Activated CD8-positive, alpha-beta memory T cell treated with anti-CD3 and anti-CD28 coated beads for 48 hours (primary cell): ENCODE data around the gene RUSC1.

Source experiments
- DNase-seq, 3 experiments: peaks; one replicate each; pipeline ENCODE4 v3.0.0-alpha.2; 2020; ENCODE audit warnings: low read depth in 2 of 3, low spot score in 2 of 3

Gene RUSC1

GRCh38 chr1:155294520-155295182 is 26.0 kb upstream of the RUSC1 start:
- DNase-seq, result no peak

GRCh38 chr1:155295183-155295941 is 25.3 kb upstream of the RUSC1 start:
- DNase-seq, result no peak

- DNase-seq, result no peak
Observed at GRCh38 chr1:155295942-155296267, 24.8 kb upstream of the RUSC1 start.

- no peak for DNase-seq
Observed at GRCh38 chr1:155296661-155297060, 24.0 kb upstream of the RUSC1 start.

GRCh38 chr1:155297384-155297783 is 23.3 kb upstream of the RUSC1 start:
- no peak for DNase-seq

GRCh38 chr1:155300024-155300423 is 20.7 kb upstream of the RUSC1 start:
- DNase-seq, result no peak

GRCh38 chr1:155300553-155301329 is 20.0 kb upstream of the RUSC1 start:
- no peak for DNase-seq

- DNase-seq, result no peak
Observed at GRCh38 chr1:155301342-155301841, 19.3 kb upstream of the RUSC1 start, which contains the start of gene PKLR. PKLR (minus strand) TSS chr1:155301438; CDS start chr1:155301395, 43 bp downstream.

- DNase-seq, result no peak
Observed at GRCh38 chr1:155304558-155305063, 16.1 kb upstream of the RUSC1 start.

GRCh38 chr1:155305881-155306391 is 14.8 kb upstream of the RUSC1 start:
- DNase-seq, result no peak

GRCh38 chr1:155307247-155307740 is 13.4 kb upstream of the RUSC1 start:
- DNase-seq, result no peak

GRCh38 chr1:155308493-155309422 is 11.9 kb upstream of the RUSC1 start, which contains the start of gene FDPS:
FDPS (plus strand) TSS chr1:155308866; CDS start chr1:155309790, 924 bp downstream.
- peak; percentile 68 to 94 (median 85) for DNase-seq

- DNase-seq, result no peak
Observed at GRCh38 chr1:155309423-155310021, 11.2 kb upstream of the RUSC1 start.

- no peak for DNase-seq
Observed at GRCh38 chr1:155313261-155313660, 7.4 kb upstream of the RUSC1 start.

- DNase-seq, result no peak
Observed at GRCh38 chr1:155316922-155317321, 3.8 kb upstream of the RUSC1 start.

GRCh38 chr1:155318082-155318481 is 2.6 kb upstream of the RUSC1 start:
- no peak for DNase-seq

GRCh38 chr1:155319536-155319935 is 1.2 kb upstream of the RUSC1 start:
- DNase-seq, result no peak

GRCh38 chr1:155320252-155320651 is 442 bp upstream of the RUSC1 start:
- DNase-seq, result no peak

GRCh38 chr1:155321639-155322503 is 1.2 kb downstream of the RUSC1 start:
- DNase-seq, result no peak
